Stomach (tissue), 9 donors: Measurements from ENCODE around the gene FAM124A. TPM values are rescaled to one million over a fixed set of nuclear protein-coding genes. Genes with fewer than 3 reads are reported as not detected.

ENCODE experiments used
- DNase-seq, 2 donors: peaks; one replicate each; pipeline versions ENCODE4 v3.0.0 to v3.0.0-alpha.2; 2013 to 2019
- H3K27ac ChIP-seq, 5 donors: fragments of 200-600 bp in 4 of 5; sonication (generic) in 4 of 5; one replicate each; pipeline ENCODE4 v1.5.1; 2013 to 2019; ENCODE audit warnings: mild to moderate bottlenecking in 1 of 5, moderate library complexity in 1 of 5
- H3K27me3 ChIP-seq, 3 donors: fragments of 200-600 bp; sonication (generic); one replicate each; pipeline ENCODE4 v1.5.1; 2017 to 2019; ENCODE audit warnings: mixed run types in 1 of 3
- H3K36me3 ChIP-seq, 4 donors: fragments of 200-600 bp; sonication (generic); 1 replicate in 3 of 4; 2 replicates in 1 of 4; pipeline ENCODE4 v1.5.1; 2016 to 2019
- H3K4me1 ChIP-seq, 4 donors: fragments of 200-600 bp; sonication (generic); one replicate each; pipeline ENCODE4 v1.5.1; 2016 to 2019
- H3K4me3 ChIP-seq, 4 donors: fragments of 200-600 bp; sonication (generic) in 3 of 4; one replicate each; pipeline ENCODE4 v1.5.1; 2016 to 2019; ENCODE audit warnings: mild to moderate bottlenecking in 1 of 4
- H3K9me3 ChIP-seq, 4 donors: fragments of 200-600 bp; sonication (generic); one replicate each; pipeline ENCODE4 v1.5.1; 2016 to 2019
- EP300 ChIP-seq: sonication (generic); formaldehyde crosslinking; IDR thresholded peaks from one replicate; pipeline ENCODE4 v1.6.1; 2017; ENCODE audit warnings: antibody characterized with exemption
- POLR2A ChIP-seq, 4 donors: fragments of 450-650 bp; IDR thresholded peaks; one replicate each; pipeline ENCODE4 v1.6.1; 2016; ENCODE audit warnings: antibody characterized with exemption in 4 of 4, control low read depth in 2 of 4, mild to moderate bottlenecking in 1 of 4, moderate library complexity in 1 of 4
- POLR2AphosphoS5 ChIP-seq, 3 donors: sonication (generic); formaldehyde crosslinking; IDR thresholded peaks; one replicate each; pipeline ENCODE4 v1.6.1; 2016; ENCODE audit warnings: antibody characterized with exemption in 3 of 3
- WGBS, 5 donors: extraction: QIAGEN DNeasy Blood & Tissue Kit in 3 of 5; methylation state at CpG; one replicate each; pipeline versions ENCODE4 v1.1.5 to v1.1.7; 2013 to 2018; 5-methylcytosine and 5-hydroxymethylcytosine counted together
- intact Hi-C: fragments of 100-400 bp; cut with DNase I; formaldehyde crosslinking; loops from one replicate; pipeline ENCODE4 v1.15.1; 2023; ENCODE audit warnings: low total_unique reads
- polyA plus RNA-seq, 3 donors: library from polyadenylated mRNA; stranded (reverse); fragments of 200-250 nt; gene quantifications; one replicate each; pipeline ENCODE4 v1.2.3, GENCODE V29; 2013
- total RNA-seq, 5 donors: library from RNA; depleted of rRNA; stranded (reverse); fragments of >200 nt; gene quantifications; one replicate each; pipeline versions ENCODE4 v1.1.0 to v1.2.3, GENCODE V29; 2014 to 2016
- TF ChIP-seq, protein P1 (sequence below), 7 experiments: fragments of 450-650 bp in 4 of 7; fragments of 200-600 bp in 3 of 7; sonication (generic) in 3 of 7; IDR thresholded peaks; one replicate each; pipeline ENCODE4 v1.5.1; 2016 to 2019; ENCODE audit warnings: antibody characterized with exemption in 7 of 7, control low read depth in 2 of 7, mild to moderate bottlenecking in 1 of 7
- donor health status: healthy with polysubstance abuse.
- donor health status: Bipolar disorder and iron deficiency.
- donor health status: healthy.

Gene FAM124A
- total and polyA plus RNA-seq, 8 donors = 0.46 to 21.0 (median 2.6) TPM

DNA sequence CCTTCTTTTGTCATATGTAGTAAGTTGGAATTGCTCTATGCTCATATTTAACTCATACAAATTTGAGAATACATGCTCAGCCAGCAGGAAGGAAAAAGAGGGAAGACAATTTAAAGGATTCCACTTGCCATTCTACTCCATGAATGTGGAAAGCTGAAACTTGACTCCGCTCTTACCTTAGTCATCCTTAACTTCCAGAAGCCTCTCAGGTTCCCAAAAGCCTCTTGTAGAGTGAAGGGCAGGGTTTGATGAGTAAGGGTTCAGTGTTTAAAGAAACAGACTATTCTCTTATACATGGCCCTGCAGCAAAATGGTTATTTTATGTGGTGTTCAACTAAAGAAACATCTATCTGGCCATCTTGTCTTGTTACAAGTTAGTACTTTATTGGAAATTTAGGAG is 27.1 kb downstream of the FAM124A start:
- no peak overlapping the region for H3K4me3 ChIP-seq
- WGBS, 5 donors = 94 to 100% (median 96%) methylated on average over 1 of the region's 1 CpG
- TF ChIP-seq, protein P1, sequence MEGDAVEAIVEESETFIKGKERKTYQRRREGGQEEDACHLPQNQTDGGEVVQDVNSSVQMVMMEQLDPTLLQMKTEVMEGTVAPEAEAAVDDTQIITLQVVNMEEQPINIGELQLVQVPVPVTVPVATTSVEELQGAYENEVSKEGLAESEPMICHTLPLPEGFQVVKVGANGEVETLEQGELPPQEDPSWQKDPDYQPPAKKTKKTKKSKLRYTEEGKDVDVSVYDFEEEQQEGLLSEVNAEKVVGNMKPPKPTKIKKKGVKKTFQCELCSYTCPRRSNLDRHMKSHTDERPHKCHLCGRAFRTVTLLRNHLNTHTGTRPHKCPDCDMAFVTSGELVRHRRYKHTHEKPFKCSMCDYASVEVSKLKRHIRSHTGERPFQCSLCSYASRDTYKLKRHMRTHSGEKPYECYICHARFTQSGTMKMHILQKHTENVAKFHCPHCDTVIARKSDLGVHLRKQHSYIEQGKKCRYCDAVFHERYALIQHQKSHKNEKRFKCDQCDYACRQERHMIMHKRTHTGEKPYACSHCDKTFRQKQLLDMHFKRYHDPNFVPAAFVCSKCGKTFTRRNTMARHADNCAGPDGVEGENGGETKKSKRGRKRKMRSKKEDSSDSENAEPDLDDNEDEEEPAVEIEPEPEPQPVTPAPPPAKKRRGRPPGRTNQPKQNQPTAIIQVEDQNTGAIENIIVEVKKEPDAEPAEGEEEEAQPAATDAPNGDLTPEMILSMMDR (IDR thresholded peaks at IDR 0.05) = no peak
- TF ChIP-seq POLR2AphosphoS5 (IDR thresholded peaks at IDR 0.05) (no peak), EP300 (no peak), POLR2A (IDR thresholded peaks at IDR 0.05) (no peak)
- H3K4me1 ChIP-seq = peaks cover 0 to 39% (median 11%) of the 10 kb centered on the region in 4 donors
- H3K27ac ChIP-seq = no peak overlapping the region
- DNase-seq = no peak
- no peaks in the 10 kb centered on the region for H3K27me3 ChIP-seq
- intact Hi-C loops = no loop called here
- no peaks in the 10 kb centered on the region for H3K9me3 ChIP-seq
- peaks cover 0 to 14% (median 11%) of the 10 kb centered on the region in 4 donors for H3K36me3 ChIP-seq

DNA sequence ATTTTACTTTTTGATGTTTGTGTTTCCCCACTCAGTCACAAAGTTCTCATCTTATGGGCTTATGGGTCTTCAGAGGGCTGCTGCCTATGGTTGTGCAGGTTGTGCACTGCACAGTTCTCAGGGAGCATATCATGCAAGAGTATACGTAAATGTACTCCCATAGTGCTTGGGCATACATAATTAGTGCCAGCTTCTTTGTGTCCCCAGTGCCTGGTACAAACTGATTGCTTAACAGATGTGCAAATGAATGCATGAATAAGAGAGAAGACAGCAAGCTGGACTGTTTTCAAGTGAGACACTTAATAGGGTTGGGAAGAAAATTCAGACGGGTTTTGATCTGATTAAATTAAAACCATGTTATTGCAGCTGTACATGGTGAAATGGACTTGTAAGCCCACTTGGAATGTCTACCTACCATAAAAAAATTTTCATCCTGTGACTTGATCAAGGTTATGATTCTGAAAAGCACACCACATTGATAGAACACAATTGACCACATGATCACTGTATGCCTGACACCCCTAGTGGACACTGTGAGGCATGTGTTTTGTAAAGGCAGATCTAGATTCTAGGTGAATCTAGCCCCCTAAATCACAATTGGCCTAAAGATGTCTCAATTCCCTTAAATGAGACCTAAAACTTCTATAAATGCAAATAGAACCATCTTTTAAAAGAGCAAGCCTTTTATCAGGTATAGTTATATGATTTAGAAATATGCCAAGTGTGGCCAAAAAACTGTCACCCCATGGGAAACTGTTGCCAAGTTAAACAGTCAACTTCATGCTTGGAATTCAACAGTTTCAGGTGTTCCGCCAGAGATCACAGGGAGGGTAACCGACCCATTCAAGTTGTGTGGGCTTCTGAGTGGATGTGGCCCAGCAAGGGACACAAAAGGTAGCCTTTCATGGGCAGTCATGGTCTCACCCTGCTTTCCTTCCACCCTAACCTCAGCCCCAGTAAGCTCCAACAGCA is 27.9 kb downstream of the FAM124A start:
- no peak for DNase-seq
- Histone ChIP-seq H3K9me3 (no peaks in the 10 kb centered on the region), H3K4me1 (peaks cover 0 to 39% (median 11%) of the 10 kb centered on the region in 4 donors), H3K4me3 (no peak overlapping the region), H3K27me3 (no peaks in the 10 kb centered on the region), H3K36me3 (peaks cover 0 to 14% (median 11%) of the 10 kb centered on the region in 4 donors), H3K27ac (no peak overlapping the region)
- WGBS, 5 donors = 45 to 67% (median 55%) methylated on average over 4 of the region's 4 CpGs
- TF ChIP-seq, protein P1 (IDR thresholded peaks at IDR 0.05) = peak in 4 of 7 experiments; percentile 13 to 35 (median 22)
- no peak for TF ChIP-seq POLR2A (IDR thresholded peaks at IDR 0.05)
- no peak for TF ChIP-seq POLR2AphosphoS5 (IDR thresholded peaks at IDR 0.05)
- intact Hi-C loops = no loop called here

DNA sequence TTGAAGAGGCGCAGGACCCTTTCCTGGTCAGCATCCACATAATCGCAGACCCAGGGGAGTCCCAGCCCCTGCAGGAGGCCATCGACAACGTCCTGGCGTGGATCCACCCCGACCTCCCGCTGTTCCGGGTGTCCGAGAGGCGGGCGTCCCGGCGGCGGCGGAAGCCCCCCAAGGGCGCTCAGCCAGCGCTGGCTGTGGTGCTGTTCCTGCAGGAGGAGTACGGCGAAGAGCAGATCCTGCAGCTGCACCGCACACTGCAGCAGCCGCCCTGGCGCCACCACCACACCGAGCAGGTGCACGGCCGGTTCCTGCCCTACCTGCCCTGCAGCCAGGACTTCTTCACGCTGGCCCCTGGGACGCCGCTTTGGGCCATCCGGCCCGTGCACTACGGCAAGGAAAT is 29.3 kb downstream of the FAM124A start:
- intact Hi-C loops = no loop called here
- peaks cover 0 to 32% (median 10%) of the 10 kb centered on the region in 4 donors for H3K4me1 ChIP-seq
- H3K27ac ChIP-seq = no peak overlapping the region
- no peak overlapping the region for H3K4me3 ChIP-seq
- TF ChIP-seq POLR2AphosphoS5 (IDR thresholded peaks at IDR 0.05) = no peak
- no peak for TF ChIP-seq POLR2A (IDR thresholded peaks at IDR 0.05)
- TF ChIP-seq EP300 = no peak
- TF ChIP-seq, protein P1 (IDR thresholded peaks at IDR 0.05) = no peak
- no peaks in the 10 kb centered on the region for H3K9me3 ChIP-seq
- 94 to 98% (median 96%) methylated on average over 17 to 31 of the region's 31 CpGs for WGBS, 5 donors
- DNase-seq = no peak
- peaks cover 0 to 14% (median 11%) of the 10 kb centered on the region in 4 donors for H3K36me3 ChIP-seq
- no peaks in the 10 kb centered on the region for H3K27me3 ChIP-seq

DNA sequence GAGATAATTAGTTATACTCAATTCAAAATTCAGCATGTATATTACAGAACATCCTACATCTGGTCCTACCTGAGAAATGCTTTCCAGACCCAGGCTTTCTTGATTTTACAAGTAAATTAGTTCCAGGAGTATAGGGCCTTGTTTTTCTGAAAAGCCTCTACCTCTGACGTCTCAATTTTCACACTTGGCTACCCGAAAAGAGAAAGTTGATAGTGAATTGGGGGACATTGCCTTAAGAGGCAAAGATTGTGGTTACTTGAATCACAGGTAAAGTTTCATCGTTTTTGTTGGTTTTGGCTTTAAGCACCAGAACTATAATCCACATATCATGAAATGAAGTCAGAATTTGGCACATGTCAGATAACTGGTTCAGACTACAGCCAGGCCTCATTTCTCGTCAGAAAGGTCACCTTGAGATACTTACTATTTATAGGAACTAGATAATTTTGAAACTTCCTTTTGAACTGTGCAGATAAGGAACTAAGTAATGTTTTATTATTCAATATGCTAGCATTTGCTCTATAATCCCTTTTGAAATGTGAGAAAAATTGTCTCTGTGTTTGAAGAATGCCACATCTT is 30.8 kb downstream of the FAM124A start:
- Histone ChIP-seq H3K27ac (no peak overlapping the region), H3K4me1 (peaks cover 0 to 23% (median 7%) of the 10 kb centered on the region in 4 donors), H3K4me3 (no peak overlapping the region), H3K36me3 (peaks cover 0 to 22% (median 11%) of the 10 kb centered on the region in 4 donors), H3K9me3 (no peaks in the 10 kb centered on the region), H3K27me3 (no peaks in the 10 kb centered on the region)
- TF ChIP-seq POLR2AphosphoS5 (IDR thresholded peaks at IDR 0.05) (no peak), EP300 (no peak), POLR2A (IDR thresholded peaks at IDR 0.05) (no peak)
- TF ChIP-seq, protein P1 (IDR thresholded peaks at IDR 0.05) = no peak
- intact Hi-C loops = no loop called here
- no peak for DNase-seq
- 17 to 48% (median 25%) methylated on average over 4 of the region's 4 CpGs for WGBS, 5 donors
